NCI-H1694 (cell line): ENCODE measurements around the gene LRIT3.

Experiments used
- DNase-seq: peaks from one replicate; lab custom pipeline; 2025; lab: John Stamatoyannopoulos, UW

Gene LRIT3, protein sequence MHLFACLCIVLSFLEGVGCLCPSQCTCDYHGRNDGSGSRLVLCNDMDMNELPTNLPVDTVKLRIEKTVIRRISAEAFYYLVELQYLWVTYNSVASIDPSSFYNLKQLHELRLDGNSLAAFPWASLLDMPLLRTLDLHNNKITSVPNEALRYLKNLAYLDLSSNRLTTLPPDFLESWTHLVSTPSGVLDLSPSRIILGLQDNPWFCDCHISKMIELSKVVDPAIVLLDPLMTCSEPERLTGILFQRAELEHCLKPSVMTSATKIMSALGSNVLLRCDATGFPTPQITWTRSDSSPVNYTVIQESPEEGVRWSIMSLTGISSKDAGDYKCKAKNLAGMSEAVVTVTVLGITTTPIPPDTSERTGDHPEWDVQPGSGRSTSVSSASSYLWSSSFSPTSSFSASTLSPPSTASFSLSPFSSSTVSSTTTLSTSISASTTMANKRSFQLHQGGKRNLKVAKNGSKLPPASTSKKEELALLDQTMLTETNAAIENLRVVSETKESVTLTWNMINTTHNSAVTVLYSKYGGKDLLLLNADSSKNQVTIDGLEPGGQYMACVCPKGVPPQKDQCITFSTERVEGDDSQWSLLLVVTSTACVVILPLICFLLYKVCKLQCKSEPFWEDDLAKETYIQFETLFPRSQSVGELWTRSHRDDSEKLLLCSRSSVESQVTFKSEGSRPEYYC

DNA sequence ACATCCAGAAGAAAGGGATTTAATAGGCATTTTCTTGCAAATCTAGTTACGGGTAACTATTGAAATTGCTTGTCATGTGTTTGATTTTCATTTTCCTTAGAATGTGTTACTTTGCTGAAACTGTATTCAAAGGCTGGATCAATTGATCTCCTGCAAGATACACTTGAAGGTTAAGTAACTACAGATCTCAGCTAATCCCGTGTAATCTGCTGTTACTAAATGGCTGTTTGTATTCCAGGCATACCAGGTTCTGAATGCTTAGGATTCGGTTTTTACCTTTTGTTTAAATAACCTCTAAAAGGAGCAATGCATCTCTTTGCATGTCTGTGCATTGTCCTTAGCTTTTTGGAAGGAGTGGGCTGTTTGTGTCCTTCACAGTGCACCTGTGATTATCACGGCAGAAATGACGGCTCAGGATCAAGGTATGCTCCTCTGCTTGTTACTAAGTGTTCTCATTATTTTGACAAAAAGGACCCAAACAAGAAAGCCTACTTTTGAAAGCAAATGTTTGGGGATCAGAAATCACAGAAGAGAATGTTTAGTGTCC, at the start of gene LRIT3:
Gene LRIT3 (plus strand): TSS at position 212 of the 547 bp plus-strand sequence. CDS start 95 bp downstream, at position 307.
- no peak for DNase-seq

- no peak for DNase-seq
Measured at GRCh38 chr4:109798866-109799265, 49.0 kb upstream of the LRIT3 start.

GRCh38 chr4:109801099-109801789, 46.7 kb upstream of the LRIT3 start:
- DNase-seq: no peak

- no peak for DNase-seq
Measured at GRCh38 chr4:109801895-109802319, 46.0 kb upstream of the LRIT3 start, which contains the start of gene CFI. Gene CFI, minus strand, starts transcription at chr4:109801999. Its CDS starts 28 bp downstream, at chr4:109801971.

- DNase-seq: no peak
Measured at GRCh38 chr4:109803924-109804571, 43.9 kb upstream of the LRIT3 start.

DNA sequence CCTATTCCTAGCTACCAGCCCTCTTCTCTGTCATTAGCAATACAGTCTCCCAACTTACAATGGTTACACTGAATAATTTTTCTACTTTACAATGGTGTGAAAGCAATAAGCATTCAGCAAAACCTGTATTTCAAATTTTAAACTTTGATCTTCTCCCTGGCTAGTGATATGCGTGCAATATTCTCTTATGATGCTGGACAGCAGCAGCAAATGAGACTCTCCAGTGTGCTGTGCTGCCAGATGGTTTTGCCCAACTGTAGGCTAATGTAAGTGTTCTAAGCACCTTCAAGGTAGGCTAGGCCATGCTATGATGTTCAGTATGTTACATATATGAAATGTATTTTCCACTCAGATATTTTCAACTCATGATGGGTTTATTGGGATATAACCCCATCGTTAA, 38.3 kb upstream of the LRIT3 start:
- DNase-seq: no peak

GRCh38 chr4:109810552-109811387, 37.1 kb upstream of the LRIT3 start:
- no peak for DNase-seq

DNA sequence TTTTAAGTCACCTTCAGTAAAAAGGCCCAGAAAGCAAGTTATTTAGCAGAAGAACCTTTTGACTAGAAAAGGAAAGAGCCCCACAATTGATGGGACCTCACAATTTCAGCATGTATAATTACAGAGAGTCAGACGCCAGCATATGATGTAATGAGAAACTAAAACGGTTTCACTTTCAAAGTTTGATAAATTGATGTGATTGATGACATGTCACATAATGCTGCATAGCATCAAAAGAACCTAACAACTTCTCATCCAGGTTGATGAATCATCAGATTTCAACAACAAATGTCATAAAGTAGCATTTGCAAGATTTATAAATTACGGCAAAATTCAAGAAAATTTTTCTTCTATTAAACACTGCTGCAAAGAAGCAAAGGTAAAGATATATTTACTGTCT, 36.2 kb upstream of the LRIT3 start:
- no peak for DNase-seq

- DNase-seq: peak; percentile 48
Measured at GRCh38 chr4:109815151-109816081, 32.5 kb upstream of the LRIT3 start, which contains the start of gene GAR1. Gene GAR1, plus strand, starts transcription at chr4:109815762. Its CDS starts 403 bp downstream, at chr4:109816165.

DNA sequence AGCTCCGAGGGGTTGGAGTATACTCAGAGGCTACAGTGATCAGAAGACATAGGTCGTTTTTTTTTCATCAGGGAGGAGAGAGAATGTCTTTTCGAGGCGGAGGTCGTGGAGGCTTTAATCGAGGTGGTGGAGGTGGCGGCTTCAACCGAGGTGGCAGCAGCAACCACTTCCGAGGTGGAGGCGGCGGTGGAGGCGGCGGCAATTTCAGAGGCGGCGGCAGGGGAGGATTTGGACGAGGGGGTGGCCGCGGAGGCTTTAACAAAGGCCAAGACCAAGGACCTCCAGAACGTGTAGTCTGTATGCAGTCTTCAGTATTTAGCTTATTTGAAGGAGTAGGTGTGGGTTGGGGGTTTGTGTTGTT, 31.8 kb upstream of the LRIT3 start:
- no peak for DNase-seq

GRCh38 chr4:109816894-109817293, 31.0 kb upstream of the LRIT3 start:
- no peak for DNase-seq

- DNase-seq: no peak
Measured at GRCh38 chr4:109818268-109818667, 29.6 kb upstream of the LRIT3 start.

DNA sequence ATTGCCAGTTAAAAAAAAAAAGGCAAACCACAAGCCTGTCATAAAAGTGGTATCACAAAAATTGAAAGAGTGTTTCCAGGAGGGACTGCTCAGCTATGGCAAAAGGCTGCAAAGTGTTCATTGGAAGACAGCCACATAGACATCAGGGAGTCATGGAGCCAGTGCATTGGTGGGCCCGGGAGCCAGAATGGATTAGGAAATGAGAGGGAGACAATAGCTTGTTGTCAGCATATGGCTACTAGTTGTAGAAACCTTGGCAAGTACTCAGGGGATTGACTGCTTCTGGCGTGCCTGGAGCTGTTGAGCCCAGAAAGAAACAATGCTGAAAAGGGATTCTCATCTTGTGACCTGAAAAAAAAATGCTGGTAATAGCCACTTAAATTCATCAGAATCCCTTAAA, 27.3 kb upstream of the LRIT3 start:
- DNase-seq: no peak

- no peak for DNase-seq
Measured at GRCh38 chr4:109821185-109821584, 26.7 kb upstream of the LRIT3 start.

GRCh38 chr4:109826719-109827118, 21.2 kb upstream of the LRIT3 start:
- DNase-seq: no peak

- DNase-seq: no peak
Measured at GRCh38 chr4:109827672-109828071, 20.2 kb upstream of the LRIT3 start, which contains the start of gene RRH. Gene RRH, plus strand, starts transcription at chr4:109827972. Its CDS starts 56 bp downstream, at chr4:109828028.

- DNase-seq: no peak
Measured at GRCh38 chr4:109833756-109834155, 14.2 kb upstream of the LRIT3 start.

GRCh38 chr4:109836985-109837384, 10.9 kb upstream of the LRIT3 start:
- DNase-seq: no peak

- DNase-seq: no peak
Measured at GRCh38 chr4:109846395-109847098, 1.4 kb upstream of the LRIT3 start.
